Measurements from ENCODE around the gene BLID.

GRCh38 chr11:122102426-122102825, 13.6 kb downstream of the BLID start:
- TF ChIP-seq CTCF (IDR thresholded peaks at IDR 0.05) (no peak), POLR2A (IDR thresholded peaks at IDR 0.05) (no peak), POLR2AphosphoS5 (IDR thresholded peaks at IDR 0.05) (no peak)
